ENCODE results near the gene VASP.

Gene VASP

DNA sequence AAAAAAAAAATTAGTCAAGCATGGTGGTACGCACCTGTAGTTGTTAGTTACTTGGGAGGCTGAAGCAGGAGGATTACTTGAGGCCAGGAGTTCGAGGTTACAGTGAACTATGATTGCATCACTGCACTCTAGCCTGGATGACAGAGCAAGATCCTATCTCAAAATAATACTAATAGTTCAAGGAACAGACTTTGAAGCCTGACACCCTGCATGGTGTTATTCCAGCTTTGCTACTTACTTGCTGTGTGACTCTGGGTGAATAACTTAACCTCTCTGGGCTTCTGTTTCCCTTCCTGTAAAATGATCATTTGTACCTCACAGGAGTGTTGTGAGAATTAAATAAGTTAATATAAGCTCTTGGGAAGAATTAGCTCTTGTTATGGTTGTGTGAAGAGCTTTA is 43.0 kb upstream of the VASP start:
- no peak overlapping the region for H3K27ac Mint-ChIP-seq
- peaks cover 26% of the 10 kb centered on the region for H3K4me1 Mint-ChIP-seq

DNA sequence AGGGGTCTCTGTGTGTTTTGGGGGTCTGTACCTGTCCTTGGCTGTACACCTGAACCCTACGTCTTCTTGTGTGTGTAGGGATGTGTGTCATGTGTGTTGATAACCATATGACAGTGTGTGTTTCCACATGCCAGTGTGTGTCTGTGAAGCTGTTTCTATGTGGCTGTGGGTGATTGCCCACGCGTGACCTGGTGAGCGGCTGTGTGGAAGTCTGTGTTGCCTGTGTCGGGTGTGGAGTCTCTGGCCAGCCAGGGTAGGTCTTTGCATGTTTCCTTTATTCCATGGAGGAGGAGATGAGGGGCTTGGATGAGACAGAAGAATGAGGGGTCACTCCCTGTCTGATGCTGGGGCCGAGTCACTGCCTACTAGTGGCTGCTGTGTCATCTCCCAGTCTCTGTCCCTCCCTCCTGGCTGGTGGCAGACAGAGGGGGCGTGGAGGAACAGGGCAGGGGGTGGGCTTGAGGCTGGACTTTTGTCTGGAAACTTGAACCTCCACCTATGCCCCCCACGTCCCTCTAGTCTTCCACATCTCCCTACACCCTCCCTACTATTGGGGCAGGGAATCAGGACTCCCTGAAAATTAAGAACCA is 42.3 kb upstream of the VASP start:
- DNase-seq, result peak; percentile 43
- Mint-ChIP-seq H3K9me3 (no peaks in the 10 kb centered on the region), H3K36me3 (ENCODE audit: low read depth) (no peaks in the 10 kb centered on the region), H3K27me3 (ENCODE audit: low read depth, poor library complexity) (peaks cover 43% of the 10 kb centered on the region), H3K4me1 (peaks cover 32% of the 10 kb centered on the region), H3K27ac (peak overlapping the region; percentile 39), H3K4me3 (no peak overlapping the region)
- TF ChIP-seq CTCF (IDR thresholded peaks at IDR 0.05), result no peak

More for the DNA sequence above, 43.0 kb upstream of the VASP start:
- no peak overlapping the region for H3K4me3 Mint-ChIP-seq
- no peak for TF ChIP-seq CTCF (IDR thresholded peaks at IDR 0.05)
- no peaks in the 10 kb centered on the region for H3K36me3 Mint-ChIP-seq (ENCODE audit: low read depth)
- peaks cover 37% of the 10 kb centered on the region for H3K27me3 Mint-ChIP-seq (ENCODE audit: low read depth, poor library complexity)
- H3K9me3 Mint-ChIP-seq, result no peaks in the 10 kb centered on the region
- no peak for DNase-seq

- no peak for DNase-seq
- H3K4me3 Mint-ChIP-seq, result peak overlapping the region; percentile 81
- no peaks in the 10 kb centered on the region for H3K36me3 Mint-ChIP-seq (ENCODE audit: low read depth)
- H3K9me3 Mint-ChIP-seq, result no peaks in the 10 kb centered on the region
- peaks cover 42% of the 10 kb centered on the region for H3K4me1 Mint-ChIP-seq
- TF ChIP-seq CTCF (IDR thresholded peaks at IDR 0.05), result no peak
- H3K27ac Mint-ChIP-seq, result peak overlapping the region; percentile 72
- peaks cover 59% of the 10 kb centered on the region for H3K27me3 Mint-ChIP-seq (ENCODE audit: low read depth, poor library complexity)
Observed at GRCh38 chr19:45467115-45467455, 40.2 kb upstream of the VASP start.

DNA sequence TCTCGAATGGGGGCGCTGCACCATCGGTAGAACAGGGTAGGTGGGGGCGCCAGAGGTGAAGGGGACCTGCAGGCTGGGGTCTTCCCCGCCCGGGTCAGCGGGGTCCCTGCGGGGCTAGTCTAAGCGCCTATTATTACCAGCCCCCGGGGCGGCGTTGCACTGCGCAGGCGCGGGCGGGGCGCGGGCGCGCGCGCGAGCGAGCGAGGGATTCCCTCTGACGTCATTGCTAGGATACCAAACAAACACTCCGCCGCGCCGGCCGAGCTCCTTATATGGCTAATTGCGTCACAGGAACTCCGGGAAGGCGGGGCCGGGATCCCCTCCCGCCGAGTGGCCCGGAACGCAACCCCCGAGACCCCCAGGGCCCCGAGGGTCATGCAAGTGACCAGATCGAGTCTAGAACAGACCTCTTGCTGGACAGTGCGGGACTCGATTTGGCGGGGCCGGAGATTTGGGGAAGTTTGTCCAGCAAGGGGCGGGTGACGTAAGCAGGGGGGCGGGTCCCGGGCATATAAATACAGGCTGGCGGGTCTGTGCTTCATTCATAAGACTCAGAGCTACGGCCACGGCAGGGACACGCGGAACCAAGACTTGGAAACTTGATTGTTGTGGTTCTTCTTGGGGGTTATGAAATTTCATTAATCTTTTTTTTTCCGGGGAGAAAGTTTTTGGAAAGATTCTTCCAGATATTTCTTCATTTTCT is 39.7 kb upstream of the VASP start, which contains the start of gene FOSB:
TSS of gene FOSB (plus strand) at position 541 of the 703 bp plus-strand sequence. CDS start 591 bp downstream, outside the sequence.
- Mint-ChIP-seq H3K4me1 (peaks cover 47% of the 10 kb centered on the region), H3K4me3 (peak within 1 kb of the TSS; percentile 87), H3K27ac (peak within 1 kb of the TSS; percentile 99), H3K27me3 (ENCODE audit: low read depth, poor library complexity) (peaks cover 64% of the 10 kb centered on the region), H3K9me3 (no peaks in the 10 kb centered on the region), H3K36me3 (ENCODE audit: low read depth) (no peaks in the 10 kb centered on the region)
- DNase-seq, result peak; percentile 95
- no peak for TF ChIP-seq CTCF (IDR thresholded peaks at IDR 0.05)

DNA sequence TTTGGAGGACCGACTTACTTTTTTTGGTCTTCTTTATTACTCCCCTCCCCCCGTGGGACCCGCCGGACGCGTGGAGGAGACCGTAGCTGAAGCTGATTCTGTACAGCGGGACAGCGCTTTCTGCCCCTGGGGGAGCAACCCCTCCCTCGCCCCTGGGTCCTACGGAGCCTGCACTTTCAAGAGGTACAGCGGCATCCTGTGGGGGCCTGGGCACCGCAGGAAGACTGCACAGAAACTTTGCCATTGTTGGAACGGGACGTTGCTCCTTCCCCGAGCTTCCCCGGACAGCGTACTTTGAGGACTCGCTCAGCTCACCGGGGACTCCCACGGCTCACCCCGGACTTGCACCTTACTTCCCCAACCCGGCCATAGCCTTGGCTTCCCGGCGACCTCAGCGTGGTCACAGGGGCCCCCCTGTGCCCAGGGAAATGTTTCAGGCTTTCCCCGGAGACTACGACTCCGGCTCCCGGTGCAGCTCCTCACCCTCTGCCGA is 39.1 kb upstream of the VASP start:
- Mint-ChIP-seq H3K4me3 (peak overlapping the region; percentile 87), H3K27me3 (ENCODE audit: low read depth, poor library complexity) (peaks cover 70% of the 10 kb centered on the region), H3K36me3 (ENCODE audit: low read depth) (no peaks in the 10 kb centered on the region), H3K4me1 (peaks cover 52% of the 10 kb centered on the region), H3K27ac (peak overlapping the region; percentile 99), H3K9me3 (no peaks in the 10 kb centered on the region)
- peak; percentile 49 for DNase-seq
- no peak for TF ChIP-seq CTCF (IDR thresholded peaks at IDR 0.05)

- DNase-seq, result no peak
- Mint-ChIP-seq H3K27me3 (ENCODE audit: low read depth, poor library complexity) (peaks cover 70% of the 10 kb centered on the region), H3K4me3 (peak overlapping the region; percentile 87), H3K4me1 (peaks cover 57% of the 10 kb centered on the region), H3K9me3 (no peaks in the 10 kb centered on the region), H3K36me3 (ENCODE audit: low read depth) (no peaks in the 10 kb centered on the region), H3K27ac (peak overlapping the region; percentile 99)
- TF ChIP-seq CTCF (IDR thresholded peaks at IDR 0.05), result no peak
Observed at GRCh38 chr19:45468803-45469131, 38.5 kb upstream of the VASP start.

Measured in nephron progenitor cell (in vitro differentiated cells).